HepG2 (cell line): ENCODE data around the gene C14orf180. TPM values are rescaled to one million over a fixed set of nuclear protein-coding genes. Genes with fewer than 3 reads are reported as not detected.
A peak's percentile ranks its signal among the peaks of the same experiment; 100 is the strongest.

Experiments used
- ATAC-seq: fragments of 200-7000 bp; cut with Tn5 transposase; 3 replicates; pipeline ENCODE4 v1.9.1; 2020; ENCODE audit warnings: mild to moderate bottlenecking, moderate library complexity
- BruUV-seq: library from RNA; stranded (reverse); fragments of 400-500 nt; replicated peaks from 2 replicates; lab custom pipeline; 2021; lab: Mats Ljungman, UMichigan
- CTCF ChIA-PET: fragments of 300-600 bp; formaldehyde crosslinking; extraction: SDS; loops from one replicate; lab custom pipeline; 2021; ENCODE audit warnings: low total read pairs, inconsistent platforms, low intra/inter-chr PET ratio; lab: Yijun Ruan, JAX
- POLR2A ChIA-PET: fragments of 350-600 bp; sonication (Branson Sonifier 250); formaldehyde crosslinking; loops from one replicate; lab custom pipeline; 2020; ENCODE audit warnings: antibody characterized with exemption, inconsistent platforms; lab: Yijun Ruan, JAX
- DNase-seq: peaks from one replicate; pipeline ENCODE4 v3.0.0-alpha.2; 2015; ENCODE audit warnings: low spot score
- FAIRE-seq: peaks from 3 replicates; lab custom pipeline; 2011; peaks lifted over from hg19 to GRCh38; lab: Jason Lieb, UNC
- H2AFZ ChIP-seq: one replicate; pipeline ENCODE4 v1.6.1; 2011; ENCODE audit warnings: low read length, inconsistent platforms
- H3K27ac ChIP-seq: fragments of 300-600 bp; 3 replicates; pipeline ENCODE4 v1.8.0; 2011; ENCODE audit warnings: mixed run types, mild to moderate bottlenecking, mixed read lengths, low read length, inconsistent platforms; ENCODE audit not compliant: insufficient read depth; ENCODE audit errors: extremely low read length
- H3K27me3 ChIP-seq, 2 experiments: fragments of 200-600 bp in 1 of 2; 2 replicates in 1 of 2; 3 replicates in 1 of 2; pipeline versions ENCODE4 v1.6.0 to v1.8.0; 2011; ENCODE audit warnings: low read length in 2 of 2, mild to moderate bottlenecking in 2 of 2, moderate library complexity in 2 of 2, inconsistent platforms in 1 of 2; ENCODE audit not compliant: insufficient read depth in 2 of 2, control insufficient read depth in 1 of 2
- H3K36me3 ChIP-seq, 2 experiments: fragments of 200-600 bp in 1 of 2; replicated peaks in 1 of 2; 2 replicates in 1 of 2; 3 replicates in 1 of 2; pipeline versions ENCODE4 v1.5.1 to v1.8.0; 2011; ENCODE audit warnings: low read length in 2 of 2, inconsistent platforms in 1 of 2; ENCODE audit not compliant: insufficient read depth in 2 of 2, control insufficient read depth in 1 of 2
- H3K4me1 ChIP-seq: 2 replicates; pipeline ENCODE4 v1.5.1; 2012; ENCODE audit warnings: low read length, inconsistent platforms; ENCODE audit not compliant: insufficient read depth
- H3K4me2 ChIP-seq: 2 replicates; pipeline ENCODE4 v1.6.0; 2011; ENCODE audit warnings: low read depth, low read length, inconsistent platforms
- H3K4me3 ChIP-seq, 3 experiments: fragments of 200-600 bp in 1 of 3; sonication (generic), shearing (Covaris generic) in 1 of 3; replicated peaks in 1 of 3; 2 replicates each; pipeline ENCODE4 v1.5.1; 2011 to 2016; ENCODE audit warnings: low read length in 3 of 3, inconsistent platforms in 2 of 3, low read depth in 2 of 3, mild to moderate bottlenecking in 2 of 3, control low read depth in 1 of 3, mixed read lengths in 1 of 3; ENCODE audit not compliant: insufficient read depth in 1 of 3
- H3K79me2 ChIP-seq: one replicate; pipeline ENCODE4 v1.6.1; 2011; ENCODE audit warnings: low read length, inconsistent platforms; ENCODE audit not compliant: insufficient read depth
- H3K9ac ChIP-seq: 2 replicates; pipeline ENCODE4 v1.6.0; 2011; ENCODE audit warnings: mild to moderate bottlenecking, low read depth, low read length, inconsistent platforms; ENCODE audit not compliant: insufficient read depth
- H3K9me3 ChIP-seq: 2 replicates; pipeline ENCODE4 v1.5.1; 2012; ENCODE audit warnings: mild to moderate bottlenecking, low read length
- H4K20me1 ChIP-seq: 2 replicates; pipeline ENCODE4 v1.6.0; 2011; ENCODE audit warnings: inconsistent platforms, mild to moderate bottlenecking, low read length, moderate library complexity; ENCODE audit not compliant: insufficient read depth
- STAT6 ChIP-seq: sonication (generic); formaldehyde crosslinking; IDR thresholded peaks from 2 replicates; pipeline ENCODE4 v1.4.0; 2020; ENCODE audit warnings: missing genetic modification reagents, mild to moderate bottlenecking, borderline replicate concordance
- ZNF263 ChIP-seq: sonication (generic); formaldehyde crosslinking; IDR thresholded peaks from 2 replicates; pipeline ENCODE4 v1.4.0; 2020; ENCODE audit warnings: missing genetic modification reagents
- ZNF512B ChIP-seq: sonication (generic); formaldehyde crosslinking; IDR thresholded peaks from 2 replicates; pipeline ENCODE4 v1.5.1; 2020; ENCODE audit warnings: missing genetic modification reagents, mild to moderate bottlenecking, borderline replicate concordance
- whole genome bisulfite sequencing: methylation state at CpG from one replicate; pipeline ENCODE4 v1.1.6; 2017; ENCODE audit warnings: low lambda C conversion rate; 5-methylcytosine and 5-hydroxymethylcytosine counted together
- in situ Hi-C: cut with HindIII; loops from 2 replicates; pipeline ENCODE4 v1.10.0; 2017; ENCODE audit warnings: low pct_unique_long_range_greater_than_20kb; ENCODE audit not compliant: extremely low pct_ligation_motif_present
- intact Hi-C: fragments of 100-400 bp; cut with micrococcal nuclease; formaldehyde crosslinking; loops from one replicate; pipeline ENCODE4 v1.10.0; 2022; ENCODE audit not compliant: unreplicated experiment
- polyA plus RNA-seq, 8 experiments: library from polyadenylated mRNA; depleted of rRNA in 3 of 8; stranded (reverse) in 7 of 8; unstranded in 1 of 8; fragments of >200 nt; fragmentation: Illumina TruSeq in 4 of 8; extraction: Trizol in 4 of 8; gene quantifications; 2 replicates each; pipeline versions ENCODE4 v1.2.1 to v1.2.3, GENCODE V29; 2011 to 2016; ENCODE audit warnings: low read depth in 4 of 8, missing spikeins in 1 of 8, mixed read lengths in 1 of 8; ENCODE audit not compliant: insufficient read depth in 1 of 8
- total RNA-seq, 5 experiments: library from RNA; depleted of rRNA; stranded (reverse); fragments of >200 nt; fragmentation: Illumina TruSeq; extraction: Trizol; gene quantifications; 2 replicates each; pipeline ENCODE4 v1.2.3, GENCODE V29; 2016; ENCODE audit warnings: low read depth in 1 of 5

The C14orf180 gene
- total and polyA plus RNA-seq, 2 of the 13 experiments (the other 11 are each of a cell fraction or from before 2014, with no cell fraction given) = not detected

DNA sequence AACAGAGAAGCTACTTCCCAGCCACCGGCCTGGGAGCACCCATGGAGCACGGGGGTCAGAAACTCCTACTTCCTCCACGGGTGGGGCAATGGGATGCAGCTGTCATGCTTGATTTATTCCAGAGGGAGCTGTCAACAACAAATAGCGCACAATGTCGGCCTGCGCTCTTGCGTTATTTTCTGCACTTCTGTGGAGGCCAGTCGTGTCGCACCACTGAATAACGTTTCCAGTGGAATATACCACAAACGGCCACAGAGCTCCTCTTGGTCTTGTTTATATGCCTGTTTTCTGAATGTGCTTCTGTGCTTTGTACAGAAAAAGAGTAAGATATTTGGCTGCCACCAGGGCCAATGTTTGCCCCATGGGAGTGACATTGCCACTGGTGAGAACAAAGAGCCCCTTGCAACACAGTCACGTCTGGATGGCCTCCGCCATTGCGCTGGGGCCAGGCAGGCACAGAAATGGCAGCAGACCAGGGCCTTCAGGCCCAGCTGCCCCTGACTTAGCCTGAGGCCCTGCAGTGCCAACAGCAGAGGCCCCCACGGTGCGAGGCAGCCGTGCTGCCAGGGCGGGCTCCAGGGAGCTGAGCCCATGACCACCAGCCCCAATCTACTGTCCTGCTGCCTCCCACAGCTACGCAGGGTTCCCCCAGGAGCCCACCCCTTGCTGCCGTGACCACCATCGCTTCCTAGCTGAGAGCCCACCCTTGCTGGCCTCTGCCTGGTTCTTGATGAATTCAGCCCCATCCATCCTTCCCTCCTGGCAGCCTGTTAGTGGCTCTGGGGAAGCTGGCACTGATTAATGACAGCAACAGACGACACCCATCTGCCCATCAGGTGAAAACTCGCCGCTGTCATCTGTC lies 53.9 kb downstream of the C14orf180 start:
- H4K20me1 ChIP-seq = no peaks in the 10 kb centered on the region
- no peaks in the 10 kb centered on the region for H3K36me3 ChIP-seq
- no peak for DNase-seq
- no peak overlapping the region for H3K9ac ChIP-seq
- BruUV-seq = no TSS peak
- no peak for ATAC-seq
- peaks cover 7% of the 10 kb centered on the region; the same call in 1 of the 2 replicates for H3K4me1 ChIP-seq
- CTCF ChIA-PET = no interaction called here
- no peak overlapping the region for H2AFZ ChIP-seq
- H3K4me2 ChIP-seq = no peak overlapping the region
- 46% methylated on average over 9 of the region's 24 CpGs for WGBS
- FAIRE-seq = no peak
- intact Hi-C loops = no loop called here
- in situ Hi-C loops = no loop called here
- no peaks in the 10 kb centered on the region for H3K79me2 ChIP-seq
- H3K27ac ChIP-seq = no peak overlapping the region
- H3K27me3 ChIP-seq = peaks cover 3 to 59% of the 10 kb centered on the region in 2 experiments
- TF ChIP-seq ZNF512B (CRISPR knock-in tag) (no peak), STAT6 (no peak), ZNF263 (CRISPR knock-in tag) (peak; percentile 53; the same call in 1 of the 2 replicates)
- POLR2A ChIA-PET = no interaction called here
- H3K9me3 ChIP-seq = peaks cover 10% of the 10 kb centered on the region; the same call in 1 of the 2 replicates
- H3K4me3 ChIP-seq = no peak overlapping the region
